Fibroblast of skin of right biceps (primary cell): ENCODE results near the gene TBCE.
A peak's percentile ranks its signal among the peaks of the same experiment; 100 is the strongest.

ENCODE experiments used
- DNase-seq: peaks from one replicate; pipeline ENCODE4 v3.0.0-alpha.2; 2013

TBCE gene

GRCh38 chr1:235367000-235367908, at the start of gene TBCE:
Gene TBCE, plus strand, starts transcription at chr1:235367427. Its CDS starts 12,623 bp downstream, at chr1:235380050.
- DNase-seq, result peak; percentile 97

GRCh38 chr1:235319255-235319654, 48.0 kb upstream of the TBCE start:
- no peak for DNase-seq

- DNase-seq, result no peak
Observed at GRCh38 chr1:235320521-235321179, 46.6 kb upstream of the TBCE start.

- DNase-seq, result no peak
Observed at GRCh38 chr1:235324296-235324695, 42.9 kb upstream of the TBCE start.

GRCh38 chr1:235325139-235325538, 42.1 kb upstream of the TBCE start:
- no peak for DNase-seq

- no peak for DNase-seq
Observed at GRCh38 chr1:235325854-235326253, 41.4 kb upstream of the TBCE start.

- peak; percentile 33 for DNase-seq
Observed at GRCh38 chr1:235326719-235327558, 40.3 kb upstream of the TBCE start.

- no peak for DNase-seq
Observed at GRCh38 chr1:235327559-235328270, 39.5 kb upstream of the TBCE start, which contains the start of gene ARID4B. Gene ARID4B, minus strand, starts transcription at chr1:235328179. Its CDS starts 1,260 bp downstream, at chr1:235326919.

- DNase-seq, result peak; percentile 100
Observed at GRCh38 chr1:235328271-235329138, 38.7 kb upstream of the TBCE start, which contains the start of gene GGPS1. Gene GGPS1, plus strand, starts transcription at chr1:235328570. Its CDS starts 6,695 bp downstream, at chr1:235335265.

GRCh38 chr1:235329139-235329902, 37.9 kb upstream of the TBCE start:
- peak; percentile 39 for DNase-seq

- DNase-seq, result no peak
Observed at GRCh38 chr1:235330918-235331285, 36.3 kb upstream of the TBCE start.

GRCh38 chr1:235331401-235331800, 35.8 kb upstream of the TBCE start:
- DNase-seq, result no peak

- DNase-seq, result no peak
Observed at GRCh38 chr1:235336903-235337302, 30.3 kb upstream of the TBCE start.

- DNase-seq, result no peak
Observed at GRCh38 chr1:235339746-235340145, 27.5 kb upstream of the TBCE start.

- DNase-seq, result no peak
Observed at GRCh38 chr1:235341334-235341733, 25.9 kb upstream of the TBCE start.

GRCh38 chr1:235342039-235342438, 25.2 kb upstream of the TBCE start:
- no peak for DNase-seq

- no peak for DNase-seq
Observed at GRCh38 chr1:235342471-235342870, 24.8 kb upstream of the TBCE start.

GRCh38 chr1:235343726-235344125, 23.5 kb upstream of the TBCE start:
- no peak for DNase-seq

GRCh38 chr1:235351441-235351840, 15.8 kb upstream of the TBCE start:
- no peak for DNase-seq

GRCh38 chr1:235351898-235352297, 15.3 kb upstream of the TBCE start:
- no peak for DNase-seq
